ENCODE results near the gene SNCA. TPM values are rescaled to one million over a fixed set of nuclear protein-coding genes. Genes with fewer than 3 reads are reported as not detected.

SNCA gene
- total RNA-seq, 1 donor from 2014 or later = 49.7 TPM

DNA sequence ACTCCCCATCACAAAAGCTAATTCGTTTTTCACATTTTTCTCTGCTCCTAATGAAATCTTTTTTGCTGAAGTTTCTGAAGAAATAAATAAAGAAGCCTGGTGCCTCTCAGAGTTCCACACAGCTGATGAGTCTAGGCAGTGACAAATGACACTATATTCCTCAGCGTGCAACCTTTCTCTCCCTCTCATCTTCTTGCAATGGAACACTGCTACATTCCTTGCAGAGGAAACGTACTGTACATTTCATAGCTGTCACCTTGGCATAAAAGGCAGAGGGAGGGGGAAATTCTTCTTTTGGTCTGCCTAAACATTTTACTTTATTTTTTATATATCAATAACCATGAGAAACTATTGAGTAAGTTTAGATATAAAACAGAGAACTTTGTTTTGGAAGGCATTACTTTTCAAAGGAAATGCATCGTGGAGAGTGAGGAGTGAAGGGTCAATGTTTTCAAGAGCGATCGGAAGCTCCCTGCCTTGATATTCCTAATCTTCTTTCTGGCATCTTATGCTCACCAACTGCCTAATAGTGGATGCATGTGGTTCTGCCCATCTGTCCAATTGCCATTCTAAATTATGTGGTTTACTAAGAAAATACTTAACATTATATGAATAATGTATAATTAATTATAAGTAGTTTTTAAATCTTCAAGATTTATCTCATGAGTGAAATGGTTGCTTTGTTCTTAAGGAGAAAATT, 29.4 kb downstream of the SNCA start:
- no peak overlapping the region for H3K4me3 Mint-ChIP-seq (ENCODE audit: unreplicated experiment)
- DNase-seq (ENCODE audit: low spot score) = no peak
- H3K4me1 Mint-ChIP-seq (ENCODE audit: unreplicated experiment) = no peaks in the 10 kb centered on the region
- no peak overlapping the region for H3K27ac Mint-ChIP-seq (ENCODE audit: unreplicated experiment)
- TF ChIP-seq, protein P1, sequence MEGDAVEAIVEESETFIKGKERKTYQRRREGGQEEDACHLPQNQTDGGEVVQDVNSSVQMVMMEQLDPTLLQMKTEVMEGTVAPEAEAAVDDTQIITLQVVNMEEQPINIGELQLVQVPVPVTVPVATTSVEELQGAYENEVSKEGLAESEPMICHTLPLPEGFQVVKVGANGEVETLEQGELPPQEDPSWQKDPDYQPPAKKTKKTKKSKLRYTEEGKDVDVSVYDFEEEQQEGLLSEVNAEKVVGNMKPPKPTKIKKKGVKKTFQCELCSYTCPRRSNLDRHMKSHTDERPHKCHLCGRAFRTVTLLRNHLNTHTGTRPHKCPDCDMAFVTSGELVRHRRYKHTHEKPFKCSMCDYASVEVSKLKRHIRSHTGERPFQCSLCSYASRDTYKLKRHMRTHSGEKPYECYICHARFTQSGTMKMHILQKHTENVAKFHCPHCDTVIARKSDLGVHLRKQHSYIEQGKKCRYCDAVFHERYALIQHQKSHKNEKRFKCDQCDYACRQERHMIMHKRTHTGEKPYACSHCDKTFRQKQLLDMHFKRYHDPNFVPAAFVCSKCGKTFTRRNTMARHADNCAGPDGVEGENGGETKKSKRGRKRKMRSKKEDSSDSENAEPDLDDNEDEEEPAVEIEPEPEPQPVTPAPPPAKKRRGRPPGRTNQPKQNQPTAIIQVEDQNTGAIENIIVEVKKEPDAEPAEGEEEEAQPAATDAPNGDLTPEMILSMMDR (IDR thresholded peaks at IDR 0.05; ENCODE audit: unreplicated experiment) = no peak
- no peaks in the 10 kb centered on the region for H3K9me3 Mint-ChIP-seq (ENCODE audit: unreplicated experiment)
- H3K36me3 Mint-ChIP-seq (ENCODE audit: low read depth, unreplicated experiment) = peaks cover 12% of the 10 kb centered on the region
- no peaks in the 10 kb centered on the region for H3K27me3 Mint-ChIP-seq (ENCODE audit: unreplicated experiment)

GRCh38 chr4:89805297-89805696, 31.7 kb downstream of the SNCA start:
- DNase-seq (ENCODE audit: low spot score) = no peak
- Mint-ChIP-seq H3K4me3 (ENCODE audit: unreplicated experiment) (no peak overlapping the region), H3K27ac (ENCODE audit: unreplicated experiment) (no peak overlapping the region), H3K36me3 (ENCODE audit: low read depth, unreplicated experiment) (peaks cover 9% of the 10 kb centered on the region), H3K27me3 (ENCODE audit: unreplicated experiment) (no peaks in the 10 kb centered on the region), H3K9me3 (ENCODE audit: unreplicated experiment) (no peaks in the 10 kb centered on the region), H3K4me1 (ENCODE audit: unreplicated experiment) (no peaks in the 10 kb centered on the region)
- TF ChIP-seq, protein P1 (IDR thresholded peaks at IDR 0.05; ENCODE audit: unreplicated experiment) = no peak

DNA sequence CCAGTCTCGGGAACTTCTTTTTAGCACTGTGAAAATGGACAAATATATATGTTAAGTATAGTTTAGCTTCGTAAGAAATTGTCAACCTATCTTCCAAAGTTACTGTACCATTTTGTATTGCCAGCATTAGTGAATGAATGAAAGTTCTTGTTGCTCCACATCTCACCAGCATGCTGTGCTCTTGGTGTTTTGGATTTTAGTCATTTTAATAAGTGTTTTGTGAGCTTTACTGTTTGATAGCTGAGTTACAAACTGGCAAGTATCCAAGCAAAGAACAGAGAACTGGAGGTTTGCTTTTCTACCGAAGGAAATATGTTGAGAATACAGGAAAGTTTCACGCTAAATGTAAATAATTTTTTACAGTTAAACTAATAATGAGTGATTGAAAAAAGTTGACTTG, 33.0 kb downstream of the SNCA start:
- H3K36me3 Mint-ChIP-seq (ENCODE audit: low read depth, unreplicated experiment) = peaks cover 3% of the 10 kb centered on the region
- H3K27ac Mint-ChIP-seq (ENCODE audit: unreplicated experiment) = no peak overlapping the region

GRCh38 chr4:89803036-89803435, 33.9 kb downstream of the SNCA start:
- Mint-ChIP-seq H3K36me3 (ENCODE audit: low read depth, unreplicated experiment) (peaks cover 3% of the 10 kb centered on the region), H3K27ac (ENCODE audit: unreplicated experiment) (no peak overlapping the region)
- DNase-seq (ENCODE audit: low spot score) = no peak

More for the DNA sequence above, 33.0 kb downstream of the SNCA start:
- no peak for DNase-seq (ENCODE audit: low spot score)
- no peaks in the 10 kb centered on the region for H3K9me3 Mint-ChIP-seq (ENCODE audit: unreplicated experiment)
- TF ChIP-seq, protein P1 (IDR thresholded peaks at IDR 0.05; ENCODE audit: unreplicated experiment) = no peak
- H3K4me1 Mint-ChIP-seq (ENCODE audit: unreplicated experiment) = no peaks in the 10 kb centered on the region
- no peak overlapping the region for H3K4me3 Mint-ChIP-seq (ENCODE audit: unreplicated experiment)
- H3K27me3 Mint-ChIP-seq (ENCODE audit: unreplicated experiment) = no peaks in the 10 kb centered on the region

More at GRCh38 chr4:89803036-89803435, 33.9 kb downstream of the SNCA start:
- TF ChIP-seq, protein P1 (IDR thresholded peaks at IDR 0.05; ENCODE audit: unreplicated experiment) = no peak
- H3K4me1 Mint-ChIP-seq (ENCODE audit: unreplicated experiment) = no peaks in the 10 kb centered on the region
- H3K9me3 Mint-ChIP-seq (ENCODE audit: unreplicated experiment) = no peaks in the 10 kb centered on the region
- no peak overlapping the region for H3K4me3 Mint-ChIP-seq (ENCODE audit: unreplicated experiment)
- no peaks in the 10 kb centered on the region for H3K27me3 Mint-ChIP-seq (ENCODE audit: unreplicated experiment)
